NCI-H1092 (cell line): ENCODE results near the gene CLEC4C.

Source experiments
- DNase-seq: peaks from one replicate; lab custom pipeline; 2025; lab: John Stamatoyannopoulos, UW

CLEC4C gene

DNA sequence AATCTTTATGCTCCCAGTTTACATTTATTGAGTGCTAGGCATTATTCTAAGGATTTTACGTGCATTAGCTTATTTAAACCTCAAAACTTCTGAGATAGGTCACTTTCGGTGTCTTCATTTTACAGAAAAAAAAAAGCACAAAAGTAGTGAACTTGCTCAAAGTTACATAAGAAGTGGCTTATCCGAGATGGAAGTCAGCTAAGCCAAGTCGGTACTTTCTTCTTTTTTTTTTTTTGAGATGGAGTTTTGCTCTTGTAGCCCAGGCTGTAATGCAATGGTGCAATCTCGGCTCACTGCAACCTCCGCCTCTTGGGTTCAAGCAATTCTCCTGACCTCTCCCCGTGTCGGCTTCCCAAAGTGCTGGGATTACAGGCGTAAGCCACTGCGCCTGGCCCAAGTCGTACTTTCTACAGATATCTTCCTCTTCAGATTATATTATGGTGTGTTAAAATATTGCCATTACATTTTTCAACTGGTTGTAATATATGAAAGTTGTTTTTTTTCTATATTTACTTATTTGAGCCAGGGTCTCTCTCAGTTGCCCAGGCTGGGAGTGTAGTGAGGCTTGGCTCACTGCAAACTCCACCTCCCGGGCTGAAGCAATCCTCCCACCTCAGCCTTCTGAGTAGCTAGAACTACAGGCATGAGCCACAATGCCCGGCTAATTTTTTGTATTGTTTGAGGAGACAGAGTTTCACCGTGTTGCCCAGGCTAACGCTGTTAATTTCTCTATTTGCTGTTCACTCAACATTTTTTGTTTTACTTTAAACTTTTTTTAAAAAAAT lies 27.0 kb downstream of the CLEC4C start:
- no peak for DNase-seq

- DNase-seq: no peak
Observed at GRCh38 chr12:7716381-7716780, 30.8 kb downstream of the CLEC4C start.

DNA sequence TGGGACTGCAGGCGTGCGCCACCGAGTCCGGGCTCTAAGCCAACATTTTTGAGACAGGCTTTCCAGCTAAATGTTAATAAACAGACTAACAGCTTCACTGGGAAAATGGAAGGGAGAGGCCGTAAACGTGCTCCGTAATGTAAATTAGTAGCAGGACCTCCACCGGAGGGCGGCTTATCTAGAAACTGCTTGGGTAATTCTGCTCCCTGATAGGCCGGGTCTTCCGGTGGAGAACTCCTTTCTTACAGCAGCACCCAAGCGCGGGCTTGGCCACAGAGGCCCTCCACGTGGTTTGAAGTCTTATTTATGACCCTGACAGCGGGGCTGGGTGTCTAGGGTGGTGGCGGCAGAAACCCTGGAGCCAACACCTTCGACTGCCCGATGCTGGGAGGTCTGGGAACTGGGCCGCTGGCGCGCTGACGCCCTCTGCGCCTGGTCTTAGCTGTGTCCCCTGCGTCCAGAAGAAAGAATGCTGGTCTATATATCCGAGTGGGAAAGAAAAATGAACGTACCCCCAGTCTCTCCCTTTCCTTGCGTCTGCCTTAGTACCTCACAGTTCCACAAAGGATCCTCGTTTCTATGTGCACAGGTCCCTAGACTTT lies 34.2 kb downstream of the CLEC4C start:
- DNase-seq: no peak

- no peak for DNase-seq
Observed at GRCh38 chr12:7711133-7711532, 36.0 kb downstream of the CLEC4C start, which contains the start of gene DPPA3. DPPA3 (plus strand) TSS chr12:7711433; CDS start chr12:7711571, 138 bp downstream.

GRCh38 chr12:7709969-7710675 lies 37.1 kb downstream of the CLEC4C start:
- DNase-seq: no peak

- no peak for DNase-seq
Observed at GRCh38 chr12:7705846-7706245, 41.3 kb downstream of the CLEC4C start.

DNA sequence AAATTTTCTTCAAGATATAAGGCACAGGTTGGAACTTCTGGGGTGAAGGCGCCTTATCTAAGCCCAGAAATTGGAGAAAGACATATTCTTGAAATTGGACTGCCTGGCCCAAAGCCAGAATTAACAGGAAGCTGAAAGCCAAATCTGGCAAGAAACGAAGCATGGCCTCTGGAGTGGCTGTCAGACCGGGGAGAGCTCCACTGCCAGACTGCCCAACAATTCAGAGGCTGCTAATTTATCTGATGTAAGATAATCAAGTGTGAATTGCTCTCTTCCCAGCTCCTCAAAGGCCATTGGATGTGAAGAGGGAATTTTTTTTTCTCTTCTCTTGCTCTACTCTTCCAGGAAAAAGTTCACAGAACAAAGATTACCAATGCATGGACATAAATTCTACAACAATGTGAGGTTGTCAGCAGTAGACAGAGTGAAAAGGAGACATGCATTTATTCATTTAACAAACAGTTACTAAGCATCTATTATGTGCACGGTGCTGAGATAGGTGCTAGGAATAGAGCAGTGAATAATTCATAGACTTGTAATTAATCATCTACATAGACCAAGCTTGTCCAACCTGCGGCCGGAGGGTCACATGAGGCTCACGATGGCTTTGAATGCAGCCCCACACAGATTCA lies 51.5 kb downstream of the CLEC4C start, which contains the start of gene GDF3:
Gene GDF3 (minus strand): TSS at position 210 of the 632 bp plus-strand sequence. CDS start 47 bp downstream, at position 163.
- DNase-seq: no peak

GRCh38 chr12:7695237-7695560 lies 52.0 kb downstream of the CLEC4C start:
- no peak for DNase-seq

DNA sequence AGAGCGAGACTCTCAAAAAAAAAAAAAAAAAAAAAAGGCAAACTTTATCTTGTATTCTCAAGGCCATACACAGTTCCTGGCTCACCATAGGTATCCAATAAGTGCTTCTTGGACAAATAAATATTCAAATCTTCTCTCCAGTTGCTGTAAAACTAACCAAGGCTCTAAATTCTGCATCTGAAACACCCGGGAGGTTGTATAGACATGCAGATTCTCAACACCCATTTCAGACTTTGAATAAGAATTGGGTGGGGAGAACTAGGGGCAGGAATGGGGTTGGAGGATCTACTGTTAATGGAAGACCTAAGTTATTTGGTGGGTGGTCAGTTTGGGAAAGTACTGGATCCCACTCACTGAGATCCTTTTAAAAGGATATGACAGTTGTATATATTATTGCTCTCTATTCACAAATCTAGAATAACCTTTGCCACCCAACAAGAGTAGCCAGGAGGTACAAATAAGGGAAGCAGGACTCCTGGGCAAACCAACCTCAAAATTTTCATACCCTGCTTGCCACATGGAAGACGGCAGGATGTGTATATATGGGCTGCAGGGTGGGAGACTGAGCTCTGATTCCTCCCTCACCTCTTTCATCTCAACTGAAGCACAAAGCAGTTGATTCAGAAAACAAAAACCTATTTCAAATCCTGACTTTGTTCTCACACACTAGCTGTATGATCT lies 52.5 kb downstream of the CLEC4C start:
- DNase-seq: no peak

- DNase-seq: no peak
Observed at GRCh38 chr12:7693793-7694192, 53.4 kb downstream of the CLEC4C start.

GRCh38 chr12:7681535-7681934 lies 65.6 kb downstream of the CLEC4C start:
- no peak for DNase-seq
